GM18502 (cell line): Measurements from ENCODE around the gene SREBF1.

ENCODE experiments used
- ATAC-seq: cut with Tn5 transposase; IDR thresholded peaks from one replicate; pipeline ENCODE4 v1.9.1; 2021; ENCODE audit warnings: mild to moderate bottlenecking; ENCODE audit not compliant: unreplicated experiment, poor library complexity

Gene SREBF1

GRCh38 chr17:17836818-17837379, at the start of gene SREBF1:
Gene SREBF1 (minus strand): TSS chr17:17836986. CDS start chr17:17836817, 169 bp downstream.
- ATAC-seq = peak; percentile 36

GRCh38 chr17:17886226-17886625, 49.4 kb upstream of the SREBF1 start:
- ATAC-seq = no peak

GRCh38 chr17:17884391-17885357, 47.9 kb upstream of the SREBF1 start:
- ATAC-seq = no peak

GRCh38 chr17:17883801-17884200, 47.0 kb upstream of the SREBF1 start:
- no peak for ATAC-seq

- no peak for ATAC-seq
Observed at GRCh38 chr17:17882082-17882581, 45.3 kb upstream of the SREBF1 start.

GRCh38 chr17:17880577-17881196, 43.9 kb upstream of the SREBF1 start:
- ATAC-seq = no peak

- no peak for ATAC-seq
Observed at GRCh38 chr17:17877529-17878358, 41.0 kb upstream of the SREBF1 start.

GRCh38 chr17:17876959-17877528, 40.3 kb upstream of the SREBF1 start:
- no peak for ATAC-seq

- ATAC-seq = no peak
Observed at GRCh38 chr17:17874478-17874877, 37.7 kb upstream of the SREBF1 start.

GRCh38 chr17:17873450-17873991, 36.7 kb upstream of the SREBF1 start:
- ATAC-seq = no peak

- no peak for ATAC-seq
Observed at GRCh38 chr17:17872547-17873345, 36.0 kb upstream of the SREBF1 start.

- ATAC-seq = no peak
Observed at GRCh38 chr17:17871913-17872312, 35.1 kb upstream of the SREBF1 start.

GRCh38 chr17:17870247-17870646, 33.5 kb upstream of the SREBF1 start:
- no peak for ATAC-seq

GRCh38 chr17:17868641-17869522, 32.1 kb upstream of the SREBF1 start:
- ATAC-seq = no peak

- ATAC-seq = no peak
Observed at GRCh38 chr17:17866897-17867296, 30.1 kb upstream of the SREBF1 start.

- ATAC-seq = no peak
Observed at GRCh38 chr17:17866425-17866824, 29.6 kb upstream of the SREBF1 start.

- ATAC-seq = no peak
Observed at GRCh38 chr17:17865035-17865434, 28.2 kb upstream of the SREBF1 start.

GRCh38 chr17:17860766-17861107, 24.0 kb upstream of the SREBF1 start:
- ATAC-seq = no peak
